ENCODE results near the gene DNAH3. TPM values are rescaled to one million over a fixed set of nuclear protein-coding genes. Genes with fewer than 3 reads are reported as not detected.

The DNAH3 gene
- total and polyA plus RNA-seq, 2 of the 8 experiments (the other 6 are each of a cell fraction or from before 2014, with no cell fraction given), result 0.57 to 0.71 TPM

DNA sequence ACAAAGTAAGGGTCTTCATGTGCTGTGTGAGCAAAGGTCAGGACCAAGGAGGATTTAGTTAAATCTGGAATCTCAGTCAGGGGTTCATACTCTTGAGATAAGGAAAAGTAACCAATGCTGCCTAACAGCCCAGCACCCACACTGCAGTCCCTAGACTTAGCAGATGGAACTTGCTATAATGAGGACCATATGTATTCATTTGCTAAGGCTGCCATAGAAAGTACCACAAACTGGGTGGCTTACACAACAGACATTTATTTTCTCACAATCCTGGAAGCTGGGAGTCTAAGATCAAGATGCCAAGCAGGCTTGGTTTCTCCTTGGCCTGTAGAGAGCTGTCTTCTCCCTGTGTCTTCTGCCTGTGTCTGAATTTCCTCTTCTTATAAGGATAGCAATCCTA lies 40.0 kb upstream of the DNAH3 start:
- H4K8ac ChIP-seq (ENCODE audit: extremely low read depth, insufficient read depth, low read length), result no peak overlapping the region
- no peaks in the 10 kb centered on the region for H3K79me2 ChIP-seq (ENCODE audit: control insufficient read depth in 1 of 2, insufficient read depth in 2 of 2, low read length in 2 of 2)
- no peak overlapping the region for H2BK15ac ChIP-seq (ENCODE audit: low read length)
- H2BK20ac ChIP-seq (ENCODE audit: low read length), result no peak overlapping the region
- H3K23ac ChIP-seq (ENCODE audit: insufficient read length), result no peak overlapping the region
- H3K4me2 ChIP-seq (ENCODE audit: insufficient read depth in 1 of 2, low read depth in 2 of 2, low read length in 2 of 2), result no peak overlapping the region
- H3K9me3 ChIP-seq (ENCODE audit: insufficient read depth in 2 of 2, low read depth in 1 of 2, low read length in 1 of 2), result no peaks in the 10 kb centered on the region
- no peak overlapping the region for H3K4me3 ChIP-seq (ENCODE audit: extremely low read depth in 1 of 4, insufficient read depth in 2 of 4, low read depth in 3 of 4, low read length in 4 of 4)
- no peak overlapping the region for H3K56ac ChIP-seq (replicated peaks; ENCODE audit: insufficient read length, low read depth, low read length)
- H4K20me1 ChIP-seq (replicated peaks in 1 of 2; ENCODE audit: control insufficient read depth in 1 of 2, insufficient read depth in 2 of 2, low read length in 2 of 2), result no peaks in the 10 kb centered on the region
- no peak overlapping the region for H2BK12ac ChIP-seq (ENCODE audit: low read depth, low read length)
- H3K18ac ChIP-seq (ENCODE audit: extremely low read depth, low read length), result no peak overlapping the region
- H3K4ac ChIP-seq (replicated peaks; ENCODE audit: insufficient read length, low read depth, low read length), result no peak overlapping the region
- no peak overlapping the region for H3K27ac ChIP-seq (ENCODE audit: low read depth, low read length)
- FAIRE-seq (no peak), DNase-seq (ENCODE audit: low read depth in 1 of 2, low spot score in 2 of 2) (no peak)
- no peak for TF ChIP-seq POU5F1 (IDR thresholded peaks at IDR 0.05; ENCODE audit: low read depth, low read length)
- no peak for TF ChIP-seq SRF (IDR thresholded peaks at IDR 0.05; ENCODE audit: low read depth, low read length)
- TF ChIP-seq GTF2F1 (IDR thresholded peaks at IDR 0.05; ENCODE audit: borderline replicate concordance, low read depth, low read length), result no peak
- no peak for TF ChIP-seq CHD1 (IDR thresholded peaks at IDR 0.05; ENCODE audit: low read depth, low read length)
- no peak for TF ChIP-seq BRCA1 (IDR thresholded peaks at IDR 0.05; ENCODE audit: low read depth, low read length)
- no peak for TF ChIP-seq KDM1A (IDR thresholded peaks at IDR 0.05; ENCODE audit: borderline replicate concordance, low read length)
- no peak for TF ChIP-seq TAF7 (optimal IDR thresholded peaks at IDR 0.05; ENCODE audit: borderline replicate concordance, low read depth, low read length)
- no peak for TF ChIP-seq TCF12 (IDR thresholded peaks at IDR 0.05; ENCODE audit: low read depth, low read length)
- no peak for TF ChIP-seq POLR2AphosphoS5 (IDR thresholded peaks at IDR 0.05; ENCODE audit: low read depth, low read length)
- H3K9ac ChIP-seq (replicated peaks in 1 of 4; ENCODE audit: extremely low read depth in 1 of 4, low read depth in 3 of 4, low read length in 3 of 4), result no peak overlapping the region
- no peaks in the 10 kb centered on the region for H3K4me1 ChIP-seq (replicated peaks in 1 of 4; ENCODE audit: control insufficient read depth in 3 of 4, insufficient read depth in 4 of 4, low read length in 3 of 4)
- H2BK120ac ChIP-seq (replicated peaks; ENCODE audit: low read depth, low read length), result no peak overlapping the region
- no peak overlapping the region for H4K5ac ChIP-seq (ENCODE audit: insufficient read length, low read depth, low read length)
- H2BK5ac ChIP-seq (ENCODE audit: low read depth, low read length), result no peak overlapping the region
- H4K91ac ChIP-seq (replicated peaks; ENCODE audit: insufficient read length, low read length), result no peak overlapping the region
- H2AFZ ChIP-seq (ENCODE audit: low read length), result no peak overlapping the region
- no peaks in the 10 kb centered on the region for H3K79me1 ChIP-seq (ENCODE audit: low read depth, low read length)
- no peak overlapping the region for H2AK5ac ChIP-seq (ENCODE audit: low read depth, low read length)
- CTCF ChIA-PET (ENCODE audit: partially characterized antibody), result interaction anchor here (1.0 to 6.6 kb wide), 6 partner anchors 11 to 111 kb away, joined by 3 to 65 read pairs (median 14); partner anchors contain the start of gene CRYM
- POLR2A ChIA-PET (ENCODE audit: partially characterized antibody), result no interaction called here
- no peaks in the 10 kb centered on the region for H3K23me2 ChIP-seq (ENCODE audit: low read depth, low read length)
- H3K14ac ChIP-seq (ENCODE audit: insufficient read length), result no peak overlapping the region
- peaks cover 0 to 2% (median 0%) of the 10 kb centered on the region in 4 experiments; a peak in 2 of 7 replicates for H3K27me3 ChIP-seq (replicated peaks in 1 of 4; ENCODE audit: control insufficient read depth in 3 of 4, extremely low read depth in 1 of 4, insufficient read depth in 3 of 4, low read length in 3 of 4)
- no peaks in the 10 kb centered on the region for H3K36me3 ChIP-seq (ENCODE audit: control insufficient read depth in 2 of 4, insufficient read depth in 4 of 4, low read length in 3 of 4)

Data from H1 (cell line).